Measurements from ENCODE around the gene FBXL16. TPM values are rescaled to one million over a fixed set of nuclear protein-coding genes. Genes with fewer than 3 reads are reported as not detected.

Gene FBXL16
- total RNA-seq, 1 donor: not detected

- Histone ChIP-seq H3K27me3 (ENCODE audit: insufficient read depth, low read length) (no peaks in the 10 kb centered on the region), H3K4me3 (ENCODE audit: insufficient read depth, low read length) (no peak overlapping the region), H3K36me3 (ENCODE audit: insufficient read depth, low read length) (no peaks in the 10 kb centered on the region), H3K4me2 (ENCODE audit: insufficient read depth, low read length) (no peak overlapping the region), H3K9me3 (ENCODE audit: low read depth, low read length) (no peaks in the 10 kb centered on the region), H4K20me1 (ENCODE audit: insufficient read depth, low read length) (peaks cover 8% of the 10 kb centered on the region), H3K27ac (ENCODE audit: low read depth, low read length) (no peak overlapping the region), H3K79me2 (ENCODE audit: insufficient read depth, low read length) (peaks cover 6% of the 10 kb centered on the region), H2AFZ (ENCODE audit: low read length) (no peak overlapping the region), H3K4me1 (ENCODE audit: insufficient read depth, low read length) (peaks cover 23% of the 10 kb centered on the region)
- DNase-seq (ENCODE audit: insufficient read length, low spot score, missing footprints): no peak
- TF ChIP-seq CTCF (IDR thresholded peaks at IDR 0.05; ENCODE audit: extremely low read depth, low read depth, low read length): no peak
These were observed 12.0 kb upstream of the FBXL16 start for GRCh38 chr16:717450-718245.

GRCh38 chr16:716768-717325, 11.2 kb upstream of the FBXL16 start:
- no peak for TF ChIP-seq CTCF (IDR thresholded peaks at IDR 0.05; ENCODE audit: extremely low read depth, low read depth, low read length)
- H3K4me2 ChIP-seq (ENCODE audit: insufficient read depth, low read length): peak overlapping the region; percentile 80
- no peak overlapping the region for H3K4me3 ChIP-seq (ENCODE audit: insufficient read depth, low read length)

GRCh38 chr16:716200-716568, 10.6 kb upstream of the FBXL16 start:
- Histone ChIP-seq H3K36me3 (ENCODE audit: insufficient read depth, low read length) (no peaks in the 10 kb centered on the region), H3K79me2 (ENCODE audit: insufficient read depth, low read length) (peaks cover 6% of the 10 kb centered on the region), H3K4me1 (ENCODE audit: insufficient read depth, low read length) (peaks cover 20% of the 10 kb centered on the region), H3K27ac (ENCODE audit: low read depth, low read length) (no peak overlapping the region), H4K20me1 (ENCODE audit: insufficient read depth, low read length) (peaks cover 5% of the 10 kb centered on the region), H3K9me3 (ENCODE audit: low read depth, low read length) (no peaks in the 10 kb centered on the region), H3K4me3 (ENCODE audit: insufficient read depth, low read length) (peak overlapping the region; percentile 73), H3K27me3 (ENCODE audit: insufficient read depth, low read length) (no peaks in the 10 kb centered on the region), H2AFZ (ENCODE audit: low read length) (peak overlapping the region; percentile 72), H3K4me2 (ENCODE audit: insufficient read depth, low read length) (peak overlapping the region; percentile 80)
- TF ChIP-seq CTCF (IDR thresholded peaks at IDR 0.05; ENCODE audit: extremely low read depth, low read depth, low read length): no peak
- DNase-seq (ENCODE audit: insufficient read length, low spot score, missing footprints): peak; percentile 98

More at GRCh38 chr16:716768-717325, 11.2 kb upstream of the FBXL16 start:
- no peaks in the 10 kb centered on the region for H3K36me3 ChIP-seq (ENCODE audit: insufficient read depth, low read length)
- no peak for DNase-seq (ENCODE audit: insufficient read length, low spot score, missing footprints)
- no peak overlapping the region for H2AFZ ChIP-seq (ENCODE audit: low read length)
- H3K4me1 ChIP-seq (ENCODE audit: insufficient read depth, low read length): peaks cover 23% of the 10 kb centered on the region
- no peaks in the 10 kb centered on the region for H3K27me3 ChIP-seq (ENCODE audit: insufficient read depth, low read length)
- H4K20me1 ChIP-seq (ENCODE audit: insufficient read depth, low read length): peaks cover 7% of the 10 kb centered on the region
- peaks cover 6% of the 10 kb centered on the region for H3K79me2 ChIP-seq (ENCODE audit: insufficient read depth, low read length)
- no peak overlapping the region for H3K27ac ChIP-seq (ENCODE audit: low read depth, low read length)
- H3K9me3 ChIP-seq (ENCODE audit: low read depth, low read length): no peaks in the 10 kb centered on the region

GRCh38 chr16:715477-716199, 10.0 kb upstream of the FBXL16 start:
- TF ChIP-seq CTCF (IDR thresholded peaks at IDR 0.05; ENCODE audit: extremely low read depth, low read depth, low read length): no peak
- peaks cover 20% of the 10 kb centered on the region for H3K4me1 ChIP-seq (ENCODE audit: insufficient read depth, low read length)
- no peaks in the 10 kb centered on the region for H3K36me3 ChIP-seq (ENCODE audit: insufficient read depth, low read length)
- H3K9me3 ChIP-seq (ENCODE audit: low read depth, low read length): no peaks in the 10 kb centered on the region
- no peak overlapping the region for H3K27ac ChIP-seq (ENCODE audit: low read depth, low read length)
- peaks cover 5% of the 10 kb centered on the region for H4K20me1 ChIP-seq (ENCODE audit: insufficient read depth, low read length)
- H2AFZ ChIP-seq (ENCODE audit: low read length): peak overlapping the region; percentile 72
- peak; percentile 94 for DNase-seq (ENCODE audit: insufficient read length, low spot score, missing footprints)
- peak overlapping the region; percentile 80 for H3K4me2 ChIP-seq (ENCODE audit: insufficient read depth, low read length)
- peaks cover 6% of the 10 kb centered on the region for H3K79me2 ChIP-seq (ENCODE audit: insufficient read depth, low read length)
- H3K4me3 ChIP-seq (ENCODE audit: insufficient read depth, low read length): peak overlapping the region; percentile 73
- peaks cover 3% of the 10 kb centered on the region for H3K27me3 ChIP-seq (ENCODE audit: insufficient read depth, low read length)
